Measurements from ENCODE around the gene OR6C3.
"Not testable (repeated sequence)": the region's sequence is repeated elsewhere in the genome, so short reads cannot be mapped to it uniquely, and the experiment has no call there.

The OR6C3 gene

GRCh38 chr12:55330446-55330845, at the start of gene OR6C3:
Gene OR6C3 (plus strand): TSS chr12:55330746. CDS start chr12:55331701, 955 bp downstream.
- DNase-seq (ENCODE audit: low read depth), result no peak

- DNase-seq (ENCODE audit: low read depth), result no peak
These were observed 49.6 kb upstream of the OR6C3 start for GRCh38 chr12:55280991-55281390.

GRCh38 chr12:55289999-55290398, 40.5 kb upstream of the OR6C3 start:
- DNase-seq (ENCODE audit: low read depth), result no peak

- DNase-seq (ENCODE audit: low read depth), result no peak
These were observed 34.1 kb upstream of the OR6C3 start, which contains the start of gene OR6C6 for GRCh38 chr12:55296469-55296868. Gene OR6C6 (minus strand): TSS chr12:55296569. CDS start chr12:55295232, 1,337 bp downstream.

- DNase-seq (ENCODE audit: low read depth), result no peak
These were observed 16.5 kb upstream of the OR6C3 start, which contains the start of gene OR6C1 for GRCh38 chr12:55314043-55314442. Gene OR6C1 (plus strand): TSS chr12:55314343. CDS start chr12:55320600, 6,257 bp downstream.

GRCh38 chr12:55320201-55320600, 10.3 kb upstream of the OR6C3 start:
- no peak for DNase-seq (ENCODE audit: low read depth)

GRCh38 chr12:55325801-55326200, 4.7 kb upstream of the OR6C3 start:
- DNase-seq (ENCODE audit: low read depth), result not testable (repeated sequence)

- DNase-seq (ENCODE audit: low read depth), result no peak
These were observed 5.5 kb downstream of the OR6C3 start for GRCh38 chr12:55336002-55336401.

- not testable (repeated sequence) for DNase-seq (ENCODE audit: low read depth)
These were observed 24.8 kb downstream of the OR6C3 start for GRCh38 chr12:55355338-55355737.

GRCh38 chr12:55362675-55363074, 32.1 kb downstream of the OR6C3 start, which contains the start of gene OR6C75:
Gene OR6C75 (plus strand): TSS chr12:55362975. CDS start chr12:55365111, 2,136 bp downstream.
- no peak for DNase-seq (ENCODE audit: low read depth)

- DNase-seq (ENCODE audit: low read depth), result no peak
These were observed 34.5 kb downstream of the OR6C3 start for GRCh38 chr12:55365086-55365485.

- DNase-seq (ENCODE audit: low read depth), result no peak
These were observed 42.0 kb downstream of the OR6C3 start for GRCh38 chr12:55372521-55372920.

Data from amniotic epithelial cell (primary cell).